HK-2 (cell line): Measurements from ENCODE around the gene GHR.

Experiments
- DNase-seq: peaks from one replicate; pipeline ENCODE4 v3.0.0-alpha.2; 2018; ENCODE audit not compliant: unreplicated experiment

The GHR gene

DNA sequence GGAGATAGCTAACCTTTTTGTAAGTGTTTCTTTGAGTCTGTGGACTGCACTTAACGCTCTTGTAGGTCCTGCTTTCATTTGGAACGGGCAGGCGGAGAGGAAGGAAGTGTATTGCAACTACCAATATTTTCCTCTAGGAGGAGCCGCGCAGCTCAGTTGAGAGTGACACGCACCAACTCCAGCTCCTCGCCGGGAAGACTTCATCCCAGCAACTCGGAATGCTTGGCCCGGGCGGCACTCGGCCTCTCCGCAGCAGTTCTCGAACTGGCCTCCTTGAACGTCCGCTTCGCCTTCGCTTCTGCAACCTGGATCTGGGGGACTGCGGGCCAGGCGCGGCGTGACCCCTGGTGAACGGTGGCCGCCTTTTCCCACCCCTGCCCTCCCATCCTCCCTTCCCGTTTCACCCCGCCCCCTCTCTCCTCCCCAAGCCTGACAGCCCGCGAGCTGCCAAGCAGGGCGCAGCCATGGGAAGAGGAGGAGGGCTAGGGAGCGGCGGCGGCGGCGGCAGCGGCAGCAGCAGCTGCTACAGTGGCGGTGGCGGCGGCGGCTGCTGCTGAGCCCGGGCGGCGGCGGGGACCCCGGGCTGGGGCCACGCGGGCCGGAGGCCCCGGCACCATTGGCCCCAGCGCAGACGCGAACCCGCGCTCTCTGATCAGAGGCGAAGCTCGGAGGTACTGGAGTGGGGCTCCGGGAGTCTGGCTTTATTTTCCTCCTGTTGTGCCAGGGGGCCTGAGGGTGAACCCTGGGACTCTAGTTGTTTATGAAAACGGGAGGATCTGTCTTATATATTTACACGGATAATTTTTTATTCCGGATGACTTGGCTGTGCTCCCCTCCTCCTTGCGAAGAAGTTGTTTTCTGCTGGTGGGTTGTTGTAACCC is at the start of gene GHR:
Gene GHR, plus strand, starts transcription at position 155 of the 881 bp plus-strand sequence. CDS start 142,436 bp downstream, outside the sequence.
- DNase-seq: peak; percentile 80

DNA sequence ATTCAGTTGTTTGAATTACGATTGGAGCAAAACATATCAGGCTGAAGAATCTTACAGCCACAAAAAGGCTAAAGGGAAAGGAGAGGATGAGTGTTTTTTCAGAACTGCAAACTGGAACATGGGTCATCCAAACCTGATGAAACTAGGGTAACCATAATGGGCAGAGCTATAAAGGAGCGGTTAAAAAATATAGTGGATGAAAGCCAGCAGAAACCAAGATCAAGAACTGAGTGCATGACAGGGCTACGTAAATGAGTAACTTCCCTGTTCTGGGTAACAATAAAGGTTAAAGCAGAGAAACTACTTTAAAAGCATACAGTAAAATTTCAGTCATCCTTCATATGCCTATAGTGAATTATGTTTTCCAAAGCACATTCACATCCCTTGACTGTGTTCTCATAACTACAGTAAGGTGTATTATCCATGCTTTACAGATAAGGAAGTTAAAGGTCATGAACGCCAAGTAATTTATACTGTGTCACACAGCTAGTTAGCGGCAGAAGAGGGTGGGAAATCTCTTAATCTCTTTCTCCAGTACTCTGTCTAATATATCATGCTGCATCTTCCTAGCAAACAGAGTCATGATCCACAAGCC is 48.5 kb upstream of the GHR start:
- DNase-seq: no peak

DNA sequence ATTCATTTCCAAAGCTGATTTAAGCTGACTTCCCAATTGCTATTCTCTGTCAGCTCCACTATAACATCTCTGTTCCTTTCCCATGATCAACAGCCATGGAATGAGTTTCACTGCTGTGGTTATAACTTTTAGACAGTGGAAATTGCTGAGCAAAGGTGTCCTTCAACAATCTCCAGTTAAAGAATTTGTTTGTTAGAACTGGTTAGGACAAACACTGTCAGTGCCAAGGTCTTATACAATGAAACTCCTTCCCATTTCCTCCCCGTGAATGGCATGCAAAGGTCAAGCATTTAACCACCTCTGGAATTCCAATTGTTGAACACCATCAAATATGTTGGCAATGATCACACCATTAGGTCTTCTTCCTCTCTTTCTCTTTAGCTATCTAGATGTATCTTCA is 45.7 kb upstream of the GHR start:
- DNase-seq: no peak

DNA sequence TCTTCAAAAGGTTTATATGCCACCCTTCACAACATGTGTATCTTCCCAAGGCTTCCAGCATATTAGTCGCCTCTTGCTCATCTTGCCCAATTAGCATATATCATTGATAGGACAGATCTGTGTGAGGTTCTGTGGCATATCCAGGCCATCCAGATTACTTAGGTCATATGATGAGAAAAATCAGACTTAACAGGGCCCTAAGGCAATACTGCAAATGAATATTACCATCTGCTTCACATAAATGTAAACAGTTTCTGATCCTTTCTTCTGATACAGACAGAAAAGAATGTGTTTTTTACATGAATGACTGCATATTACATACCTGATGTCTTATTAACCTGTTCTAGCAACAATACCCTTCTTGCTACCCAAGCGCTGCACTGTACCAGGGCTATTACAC is 41.3 kb upstream of the GHR start:
- no peak for DNase-seq

DNA sequence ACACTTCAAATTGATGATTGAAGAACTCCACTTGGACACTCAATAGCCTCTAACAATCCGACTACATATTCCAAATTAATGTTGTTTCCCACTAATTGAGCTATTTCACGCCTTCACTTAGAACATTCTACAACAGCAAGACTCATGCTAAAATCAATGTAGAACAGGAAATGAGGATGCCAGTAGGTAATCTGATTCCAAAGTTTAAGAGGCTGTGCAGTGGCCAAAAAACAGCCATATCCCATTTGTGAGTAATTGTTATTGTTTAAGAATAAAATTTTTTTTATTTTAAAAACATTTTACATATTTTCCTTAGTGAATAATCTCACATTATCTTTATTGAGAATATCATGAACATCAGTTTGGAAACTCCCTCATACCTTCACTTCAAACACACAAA is 35.7 kb upstream of the GHR start:
- no peak for DNase-seq

DNA sequence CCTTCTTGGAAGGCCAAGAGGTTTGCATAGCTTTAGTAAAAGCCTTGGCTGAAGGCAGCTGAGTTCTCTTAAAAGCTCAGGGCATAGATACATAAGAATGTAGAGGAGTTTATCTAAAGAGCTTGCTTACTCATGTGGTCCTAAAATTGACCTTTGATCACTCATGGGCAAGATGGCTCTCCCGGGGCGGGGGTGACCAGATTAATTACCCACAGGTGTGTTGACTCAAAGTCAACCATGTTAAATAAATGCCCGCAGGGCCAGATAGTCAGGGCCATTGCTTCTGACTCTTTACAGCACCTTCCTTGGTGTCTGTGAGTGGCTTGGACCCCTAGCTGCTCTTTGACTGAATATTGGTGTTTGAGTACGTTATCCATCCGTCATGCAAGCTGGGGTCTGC is 33.1 kb upstream of the GHR start:
- no peak for DNase-seq

DNA sequence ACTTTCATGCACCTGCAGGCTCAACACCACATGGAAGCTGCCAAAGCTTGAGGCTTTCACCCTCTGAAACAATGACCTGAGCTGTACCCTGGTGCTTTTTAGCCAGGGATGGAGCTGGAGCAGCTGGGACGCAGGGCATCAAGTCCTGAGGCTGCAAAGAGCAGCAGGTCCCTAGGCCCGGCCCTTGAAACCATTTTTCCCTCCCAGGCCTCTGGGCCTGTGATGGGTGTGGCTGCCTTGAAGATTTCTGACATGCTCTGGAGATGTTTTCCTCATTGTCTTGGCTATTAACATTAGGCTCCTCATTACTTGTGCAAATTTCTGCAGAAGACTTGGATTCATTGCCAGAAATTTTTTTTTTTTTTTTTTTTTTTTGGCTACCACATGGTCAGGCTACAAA is 30.3 kb upstream of the GHR start:
- DNase-seq: no peak

DNA sequence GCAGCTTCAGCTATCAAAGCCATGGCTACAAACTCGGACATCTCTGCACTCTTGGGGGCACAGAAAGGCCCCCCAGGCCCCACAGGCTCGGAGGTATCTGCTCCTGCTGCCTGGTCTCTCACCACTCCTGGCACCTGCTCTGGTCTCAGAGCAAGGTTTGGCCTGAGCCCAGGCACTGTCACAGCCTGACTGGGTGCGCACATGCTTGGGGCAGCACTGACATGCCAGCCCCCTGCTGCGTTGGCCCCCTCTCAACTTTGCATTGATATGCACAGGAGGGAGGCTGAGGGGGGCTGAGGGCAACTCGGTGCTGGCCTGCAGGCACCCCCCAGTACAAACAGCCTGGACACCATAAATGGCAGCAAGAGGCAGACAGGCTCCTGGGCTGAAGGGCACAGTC is 27.1 kb upstream of the GHR start:
- no peak for DNase-seq

DNA sequence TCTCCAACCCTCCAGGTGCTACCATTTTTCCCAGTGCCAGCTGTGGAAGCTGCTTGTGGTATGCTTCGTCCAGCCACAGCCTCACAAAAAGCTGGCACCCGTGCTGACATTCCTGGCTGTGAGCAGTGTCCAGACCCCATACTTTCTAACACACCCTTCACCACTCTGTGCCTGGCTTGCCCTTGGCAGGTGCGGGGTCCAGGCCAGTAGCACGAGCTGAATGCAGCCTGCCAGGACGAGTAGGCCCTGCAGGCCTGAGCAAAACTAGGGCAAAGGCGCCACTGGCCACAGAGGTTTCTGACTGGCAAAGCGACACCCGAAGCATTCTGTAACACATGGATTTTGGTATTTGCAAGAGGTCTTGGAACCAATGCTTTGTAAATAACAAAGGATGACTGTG is 26.0 kb upstream of the GHR start:
- no peak for DNase-seq

DNA sequence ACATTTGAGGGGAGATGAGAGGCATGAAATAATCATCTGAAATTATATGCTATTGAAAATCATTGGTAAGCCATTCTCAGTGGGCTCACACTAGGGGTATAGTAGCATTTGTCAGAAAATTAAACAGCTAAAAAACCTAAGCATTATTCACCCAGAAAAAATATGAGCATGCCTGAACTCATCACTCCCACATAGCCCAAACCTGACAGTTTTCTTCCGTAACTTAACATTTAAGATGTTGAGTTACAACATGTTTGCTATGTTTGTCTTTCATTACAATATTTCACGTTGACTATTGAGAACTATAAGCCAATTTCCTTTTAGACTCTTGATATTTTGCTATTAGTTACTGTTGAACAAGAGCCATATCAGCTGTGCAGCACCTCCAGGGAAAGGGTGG is 23.5 kb upstream of the GHR start:
- no peak for DNase-seq

DNA sequence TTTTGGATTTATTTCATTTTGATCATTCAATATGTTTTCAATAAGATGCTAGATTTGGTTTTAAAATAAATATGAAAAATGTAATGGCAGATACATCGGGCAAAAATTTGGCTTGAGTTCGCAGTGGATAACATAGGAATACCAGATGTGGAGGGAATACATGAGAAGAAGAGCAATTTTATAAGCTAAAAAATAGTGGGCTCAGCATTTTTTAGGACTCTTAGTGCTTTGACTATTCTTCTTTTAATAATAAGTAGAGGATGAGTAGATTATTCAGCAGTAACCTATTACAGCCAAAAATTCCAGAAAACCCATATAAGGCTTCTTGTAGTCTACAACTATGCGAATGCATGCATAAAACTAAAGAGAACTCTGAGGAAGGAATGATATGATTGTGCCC is 22.8 kb upstream of the GHR start:
- no peak for DNase-seq

DNA sequence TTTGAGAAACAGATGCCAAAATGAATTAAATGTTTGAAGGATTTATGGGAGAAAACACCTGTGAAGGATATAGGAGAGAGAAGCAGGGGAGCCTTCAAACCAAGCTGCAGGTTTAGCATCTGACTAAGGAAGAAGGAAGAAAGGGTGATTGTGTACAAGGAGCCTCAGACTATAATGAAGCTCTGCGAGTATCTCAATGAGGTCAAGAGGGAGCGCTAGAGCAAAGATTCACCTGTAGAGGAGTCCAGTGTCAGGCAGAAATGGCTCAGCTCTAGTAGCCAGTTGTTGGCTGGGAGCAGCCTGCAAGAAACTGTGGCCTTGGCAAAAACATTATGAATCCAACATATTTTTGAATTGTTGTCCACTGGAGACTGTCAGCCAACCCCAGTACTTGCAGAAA is 20.0 kb upstream of the GHR start:
- no peak for DNase-seq

DNA sequence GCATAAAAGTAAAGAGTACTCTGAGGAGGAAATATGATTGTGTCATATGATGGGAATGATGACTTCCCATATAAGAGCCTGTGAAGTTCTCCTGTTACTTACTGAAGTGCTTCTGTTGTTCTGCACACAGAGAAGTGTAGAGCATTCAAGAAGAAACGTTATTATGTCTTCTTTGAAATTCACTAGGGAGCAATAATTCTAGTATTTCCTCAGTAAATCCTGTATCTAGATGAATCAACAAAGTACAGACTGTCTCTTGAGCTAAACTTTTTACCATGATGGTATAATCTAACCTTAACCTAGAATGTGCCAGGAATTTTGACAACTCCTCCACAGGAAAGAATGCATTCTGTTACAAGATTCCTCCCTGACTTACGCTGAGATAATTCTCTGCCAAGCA is 18.9 kb upstream of the GHR start:
- no peak for DNase-seq

DNA sequence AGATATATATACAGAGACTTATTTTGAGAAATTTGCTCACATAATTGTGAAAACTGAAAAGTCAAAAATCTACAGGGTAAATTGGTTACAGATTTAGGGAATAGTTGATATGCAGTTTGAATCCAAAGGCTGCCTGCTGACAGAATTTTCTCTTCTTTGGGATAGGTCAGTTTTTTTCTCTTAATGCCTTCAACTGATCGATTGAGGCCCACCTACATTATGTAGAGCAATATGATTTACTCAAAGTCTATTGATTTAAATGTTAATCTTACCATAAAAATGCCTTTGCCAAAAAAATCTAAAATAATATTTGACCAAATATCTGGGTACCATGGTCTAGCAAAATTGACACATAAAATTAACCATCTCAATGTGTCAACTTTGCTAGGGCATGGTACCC is 3.9 kb upstream of the GHR start:
- no peak for DNase-seq

DNA sequence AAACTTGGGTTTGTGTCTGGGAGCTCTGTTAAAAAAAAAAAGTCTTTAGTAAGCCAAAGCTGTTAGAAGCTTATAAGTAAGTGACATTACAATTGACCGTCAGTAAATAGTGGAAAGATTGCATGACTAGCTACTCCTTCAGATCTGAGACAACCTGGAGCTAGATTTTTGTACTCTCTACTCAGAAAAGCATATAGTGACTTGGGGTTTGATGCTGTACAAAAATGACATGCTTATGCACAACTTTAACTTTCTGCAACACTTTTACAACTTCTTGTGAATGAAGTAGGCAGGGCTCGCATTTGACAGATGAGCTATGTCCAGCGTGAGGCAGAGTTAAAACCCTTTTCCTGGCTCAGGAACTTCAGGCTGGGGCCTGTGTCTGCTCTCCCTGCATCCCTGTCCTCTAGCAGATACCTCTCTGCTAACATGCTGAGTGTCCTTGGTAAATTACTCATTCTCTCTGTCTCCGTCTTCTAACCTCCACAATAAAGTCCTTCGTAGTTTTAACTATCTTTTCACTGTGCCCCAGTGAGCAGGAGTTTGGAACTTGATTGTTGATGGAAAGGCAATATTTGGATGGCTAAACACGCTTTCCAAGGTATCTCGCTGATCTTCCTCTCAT is 471 bp upstream of the GHR start:
- DNase-seq: no peak

DNA sequence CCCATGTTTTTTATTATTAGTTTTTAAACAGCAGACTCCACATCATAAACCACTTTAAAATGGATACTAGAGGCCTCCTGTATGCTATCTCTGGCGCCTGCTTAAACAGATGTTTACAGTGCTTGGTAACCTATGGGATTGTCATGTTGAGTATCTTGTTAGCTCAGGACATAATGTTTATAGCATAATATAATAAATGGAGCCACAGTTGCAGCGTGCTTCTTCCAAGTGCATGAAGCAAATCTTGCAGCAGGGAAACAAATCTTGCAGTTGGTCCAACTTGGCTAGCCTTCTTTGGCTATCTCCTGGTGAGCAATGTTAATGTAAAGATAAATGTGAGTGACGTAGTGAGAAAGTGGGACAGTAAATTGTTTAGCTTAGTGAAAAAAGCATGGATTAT is 2.8 kb downstream of the GHR start:
- no peak for DNase-seq

DNA sequence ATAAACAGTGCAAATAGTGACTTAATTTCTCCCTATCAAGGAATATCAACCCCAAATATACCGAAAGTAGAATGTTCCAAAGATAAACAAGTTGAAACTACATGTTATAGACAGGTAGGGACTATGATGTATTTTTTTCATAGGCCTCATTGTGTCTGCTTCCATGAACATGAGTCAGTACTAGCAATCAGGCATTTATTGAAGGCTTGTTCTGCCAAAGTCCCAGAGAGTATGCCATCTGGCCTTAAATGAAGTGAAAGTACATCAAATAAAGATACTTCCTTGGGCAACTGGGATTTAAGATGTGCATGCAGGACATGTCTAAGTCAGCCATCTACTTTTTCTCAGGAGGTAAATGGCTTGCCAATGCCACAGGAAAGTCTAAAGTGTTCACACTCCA is 6.5 kb downstream of the GHR start:
- no peak for DNase-seq

DNA sequence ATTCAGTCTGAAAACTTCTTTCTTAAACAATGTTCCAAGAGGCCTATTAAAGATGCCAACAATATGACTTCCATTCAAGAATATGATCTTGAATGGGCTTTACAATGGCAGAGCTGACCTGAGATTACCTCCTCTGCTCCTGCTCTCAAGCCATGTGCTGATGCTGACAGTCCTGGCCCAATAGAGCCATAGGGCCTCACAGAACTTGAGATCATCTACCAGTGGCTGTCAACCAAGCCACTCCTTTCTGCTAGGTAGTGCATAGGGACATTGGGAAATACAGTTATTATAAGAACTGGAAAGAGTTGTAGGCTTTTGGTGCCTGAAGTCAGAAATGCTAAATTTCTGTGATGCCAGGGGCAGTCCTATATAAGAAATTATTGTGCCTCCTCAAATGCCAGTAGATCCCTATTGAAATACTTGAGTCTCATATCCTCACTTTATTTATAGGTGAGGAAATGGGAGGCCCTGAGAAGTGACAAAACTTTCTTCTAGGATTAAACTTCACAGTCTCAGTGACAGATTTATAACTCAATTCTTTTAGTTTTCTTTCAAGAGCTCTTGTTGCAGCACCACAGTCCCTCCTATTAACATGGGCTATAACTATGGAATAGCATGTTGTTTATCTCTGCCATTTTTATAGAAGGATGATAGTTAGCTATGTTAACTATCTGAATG is 10.9 kb downstream of the GHR start:
- DNase-seq: no peak

DNA sequence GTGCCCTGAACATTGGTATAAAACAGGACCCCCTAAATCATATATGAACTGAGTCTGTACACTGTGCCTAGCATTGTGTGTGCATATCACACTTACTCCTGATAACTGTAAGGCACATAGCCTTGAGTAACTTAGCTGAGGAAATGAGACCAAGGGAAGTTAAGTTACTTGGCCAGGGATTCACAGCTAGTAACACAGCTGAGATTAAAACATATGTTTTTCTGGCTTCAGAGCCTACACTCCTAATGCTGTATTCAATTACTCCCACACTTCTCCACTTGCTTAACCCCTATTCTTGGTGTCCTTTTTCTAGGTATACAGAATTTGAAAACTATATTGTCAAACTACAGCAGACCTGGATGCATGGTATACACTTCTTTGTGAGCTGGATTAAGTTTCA is 12.8 kb downstream of the GHR start:
- DNase-seq: no peak

DNA sequence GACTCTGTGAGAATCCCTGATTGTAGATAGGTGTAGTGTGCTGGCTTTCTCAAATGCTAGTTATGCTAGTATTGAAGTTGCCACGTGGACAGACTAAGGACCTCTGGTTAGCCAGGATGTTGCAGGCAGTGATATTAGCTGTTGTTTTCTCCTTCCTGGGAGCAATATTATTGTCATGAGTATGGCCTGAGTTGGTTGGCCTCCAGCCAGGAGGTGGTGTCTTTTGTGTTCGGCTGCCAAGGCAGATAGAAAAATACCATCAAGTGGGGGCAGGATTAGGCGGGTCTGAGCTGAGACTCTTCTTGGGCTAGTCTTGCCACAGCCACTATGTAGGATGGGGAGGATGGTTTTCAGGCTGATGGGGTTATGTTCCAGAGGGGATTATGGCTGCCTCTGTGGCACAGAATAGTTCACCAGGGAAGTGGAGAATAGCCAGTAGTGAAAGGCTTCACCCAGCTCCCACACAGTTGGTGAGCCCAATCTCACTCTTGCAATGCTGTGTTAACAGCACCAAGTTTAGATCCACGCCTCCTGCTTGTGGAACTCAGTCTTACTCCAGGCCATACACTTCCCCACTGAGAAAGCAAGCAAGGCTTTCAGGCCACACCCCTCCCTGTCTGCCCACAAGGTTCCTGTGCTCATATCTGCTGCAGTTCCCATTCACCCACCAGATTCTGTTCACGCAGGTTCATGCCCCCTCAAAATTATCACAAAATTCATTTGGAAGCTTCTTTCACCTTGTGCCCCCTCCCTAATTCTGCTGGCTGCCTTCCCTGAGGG is 31.2 kb downstream of the GHR start:
- no peak for DNase-seq

DNA sequence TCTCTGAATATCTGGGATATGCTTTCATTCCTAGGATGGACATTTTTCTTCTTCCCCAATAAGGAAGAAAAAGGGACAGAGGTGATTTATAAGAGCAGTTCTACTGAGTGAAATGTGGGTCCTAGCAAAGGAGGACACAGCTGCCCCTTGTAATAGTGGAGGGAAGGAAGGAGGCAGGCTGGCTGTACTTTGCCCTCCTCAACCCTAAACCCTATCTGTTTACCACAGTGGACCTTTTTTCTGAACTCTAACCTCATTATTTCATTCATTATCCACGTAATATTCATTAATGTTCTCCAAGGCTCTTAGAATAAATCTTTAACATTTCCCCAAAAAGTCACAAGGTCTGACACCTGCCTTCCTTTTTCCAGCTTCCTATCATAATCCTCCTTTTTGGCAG is 37.8 kb downstream of the GHR start:
- no peak for DNase-seq

DNA sequence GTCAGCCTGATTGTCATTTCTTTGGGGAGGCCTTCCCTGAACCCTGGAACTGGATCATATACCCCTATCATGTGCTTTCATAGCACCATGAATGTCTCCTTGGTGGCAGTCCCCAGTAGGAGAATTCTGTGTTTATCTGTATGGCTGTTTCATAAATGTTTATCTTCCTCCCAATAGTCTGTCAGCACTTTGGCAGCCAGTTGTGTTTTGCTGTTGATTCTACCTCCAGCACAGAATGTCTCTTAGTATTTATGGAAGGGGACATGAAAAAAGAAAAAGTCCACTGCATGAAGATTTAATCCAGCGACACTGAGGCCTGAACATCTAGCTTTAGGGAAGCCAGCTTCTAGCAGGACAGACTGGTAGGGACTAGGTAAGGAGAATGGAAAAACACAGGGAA is 38.3 kb downstream of the GHR start:
- no peak for DNase-seq
